Gastrocnemius medialis (tissue), 4 donors: ENCODE data around the gene PLXNC1. TPM values are rescaled to one million over a fixed set of nuclear protein-coding genes. Genes with fewer than 3 reads are reported as not detected.

ENCODE experiments used
- ATAC-seq, 2 donors: fragments of 150-250 bp; one replicate each; pipeline ENCODE4 v1.9.1; 2016
- DNase-seq, 2 donors: peaks; one replicate each; pipeline ENCODE4 v3.0.0-alpha.2; 2019
- H3K27ac ChIP-seq, 4 donors: fragments of 200-600 bp; sonication (generic); 1 replicate in 1 of 4; 2 replicates in 3 of 4; pipeline ENCODE4 v1.5.1; 2016 to 2018; ENCODE audit warnings: mild to moderate bottlenecking in 2 of 4, moderate library complexity in 1 of 4
- H3K27me3 ChIP-seq, 3 donors: fragments of 200-600 bp; sonication (generic) in 2 of 3; 1 replicate in 1 of 3; 2 replicates in 2 of 3; pipeline versions ENCODE4 v1.5.1 to v1.6.0; 2016 to 2019; ENCODE audit warnings: mild to moderate bottlenecking in 1 of 3, moderate library complexity in 1 of 3
- H3K36me3 ChIP-seq, 2 donors: fragments of 200-600 bp; sonication (generic) in 1 of 2; one replicate each; pipeline ENCODE4 v1.5.1; 2017 to 2018
- H3K4me1 ChIP-seq, 2 donors: fragments of 200-600 bp; sonication (generic) in 1 of 2; one replicate each; pipeline ENCODE4 v1.5.1; 2016 to 2017; ENCODE audit warnings: mild to moderate bottlenecking in 2 of 2
- H3K4me3 ChIP-seq, 4 donors: fragments of 200-600 bp; sonication (generic) in 3 of 4; 1 replicate in 1 of 4; 2 replicates in 3 of 4; pipeline ENCODE4 v1.5.1; 2016 to 2019; ENCODE audit warnings: mild to moderate bottlenecking in 2 of 4
- H3K9me3 ChIP-seq, 3 donors: fragments of 200-600 bp; sonication (generic) in 2 of 3; 1 replicate in 1 of 3; 2 replicates in 2 of 3; pipeline ENCODE4 v1.5.1; 2016 to 2019
- POLR2A ChIP-seq, 2 donors: fragments of 450-650 bp; IDR thresholded peaks; one replicate each; pipeline ENCODE4 v1.6.1; 2017; ENCODE audit warnings: antibody characterized with exemption in 2 of 2, mild to moderate bottlenecking in 2 of 2, moderate library complexity in 2 of 2
- in situ Hi-C, 4 donors: fragments of 200-750 bp; cut with MboI; loops; one replicate each; pipeline versions ENCODE4 v1.15.0 to v1.8.0; 2017; ENCODE audit warnings: low sequenced_read_pairs in 4 of 4
- intact Hi-C: fragments of 100-400 bp; cut with DNase I; formaldehyde crosslinking; loops from one replicate; pipeline ENCODE4 v1.15.1; 2023; ENCODE audit warnings: low total_unique reads
- total RNA-seq, 4 donors: library from RNA; depleted of rRNA; stranded (reverse); fragments of >200 nt; gene quantifications; one replicate each; pipeline versions ENCODE4 v1.1.0 to v1.2.3, GENCODE V29; 2016
- TF ChIP-seq, protein P1 (sequence below), 5 experiments: fragments of 450-650 bp in 3 of 5; fragments of 200-600 bp in 2 of 5; sonication (generic) in 2 of 5; IDR thresholded peaks in 4 of 5; conservative IDR thresholded peaks in 1 of 5; 1 replicate in 4 of 5; 2 replicates in 1 of 5; pipeline ENCODE4 v1.5.1; 2016 to 2019; ENCODE audit warnings: antibody characterized with exemption in 5 of 5, mild to moderate bottlenecking in 3 of 5, moderate library complexity in 3 of 5

PLXNC1 gene
- total RNA-seq, 4 donors from 2014 or later: 0.62 to 2.2 (median 1.2) TPM

DNA sequence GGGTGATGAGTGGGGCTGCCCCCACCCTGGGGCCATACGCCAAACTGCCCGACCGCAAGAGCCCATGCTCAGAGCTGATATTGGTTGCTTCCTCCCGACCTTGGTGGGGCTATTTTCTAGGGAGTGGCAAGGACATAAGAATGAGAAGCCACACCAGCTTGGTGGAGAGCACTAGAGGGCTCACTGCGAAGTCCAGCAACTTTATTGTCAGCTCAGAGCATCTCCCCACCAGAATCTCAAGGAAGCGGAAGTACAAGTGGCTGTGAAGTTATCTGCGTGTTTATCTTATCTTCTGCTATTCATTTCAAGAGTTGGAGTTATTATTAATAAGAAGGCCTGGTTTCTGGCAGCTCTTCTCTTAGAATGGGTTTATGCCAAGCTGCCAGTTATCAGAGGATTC, 4.9 kb upstream of the PLXNC1 start:
- no peaks in the 10 kb centered on the region for H3K9me3 ChIP-seq

DNA sequence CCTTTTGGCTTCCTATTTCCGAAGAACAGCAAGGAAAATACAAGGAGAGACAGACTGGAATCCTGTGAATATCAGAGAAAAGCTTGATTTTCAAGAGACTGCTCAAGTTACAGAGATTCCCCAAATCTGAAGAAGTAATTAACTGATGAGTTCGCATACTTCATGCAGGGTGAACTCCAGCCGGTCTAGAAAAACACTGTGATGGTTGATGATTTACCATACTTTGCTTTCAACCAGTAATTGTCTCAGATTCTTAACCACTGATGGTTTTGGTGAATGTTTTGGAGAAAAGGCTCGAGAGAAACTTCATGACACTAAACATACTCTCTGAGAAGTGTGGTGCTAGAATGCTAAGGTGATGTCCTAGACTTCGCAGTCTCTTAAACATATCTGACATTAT, 4.4 kb upstream of the PLXNC1 start:
- H3K4me3 ChIP-seq: no peak overlapping the region
- TF ChIP-seq POLR2A (IDR thresholded peaks at IDR 0.05): no peak
- TF ChIP-seq, protein P1, sequence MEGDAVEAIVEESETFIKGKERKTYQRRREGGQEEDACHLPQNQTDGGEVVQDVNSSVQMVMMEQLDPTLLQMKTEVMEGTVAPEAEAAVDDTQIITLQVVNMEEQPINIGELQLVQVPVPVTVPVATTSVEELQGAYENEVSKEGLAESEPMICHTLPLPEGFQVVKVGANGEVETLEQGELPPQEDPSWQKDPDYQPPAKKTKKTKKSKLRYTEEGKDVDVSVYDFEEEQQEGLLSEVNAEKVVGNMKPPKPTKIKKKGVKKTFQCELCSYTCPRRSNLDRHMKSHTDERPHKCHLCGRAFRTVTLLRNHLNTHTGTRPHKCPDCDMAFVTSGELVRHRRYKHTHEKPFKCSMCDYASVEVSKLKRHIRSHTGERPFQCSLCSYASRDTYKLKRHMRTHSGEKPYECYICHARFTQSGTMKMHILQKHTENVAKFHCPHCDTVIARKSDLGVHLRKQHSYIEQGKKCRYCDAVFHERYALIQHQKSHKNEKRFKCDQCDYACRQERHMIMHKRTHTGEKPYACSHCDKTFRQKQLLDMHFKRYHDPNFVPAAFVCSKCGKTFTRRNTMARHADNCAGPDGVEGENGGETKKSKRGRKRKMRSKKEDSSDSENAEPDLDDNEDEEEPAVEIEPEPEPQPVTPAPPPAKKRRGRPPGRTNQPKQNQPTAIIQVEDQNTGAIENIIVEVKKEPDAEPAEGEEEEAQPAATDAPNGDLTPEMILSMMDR (IDR thresholded peaks at IDR 0.05 in 4 of 5, conservative IDR thresholded peaks at IDR 0.05 in 1 of 5): no peak
- no peak for DNase-seq
- H3K36me3 ChIP-seq: no peaks in the 10 kb centered on the region
- ATAC-seq: no peak
- in situ Hi-C loops (loop anchor here (25.0 kb wide), 2 partner anchors 293 to 618 kb away; no protein-coding TSS in a partner anchor), intact Hi-C loops (no loop called here)
- no peaks in the 10 kb centered on the region for H3K9me3 ChIP-seq
- peaks cover 7 to 14% (median 7%) of the 10 kb centered on the region in 3 donors for H3K27me3 ChIP-seq
- no peak overlapping the region for H3K27ac ChIP-seq
- H3K4me1 ChIP-seq: peaks cover 0 to 5% of the 10 kb centered on the region in 2 donors

More for the DNA sequence above, 4.9 kb upstream of the PLXNC1 start:
- Histone ChIP-seq H3K27ac (no peak overlapping the region), H3K36me3 (no peaks in the 10 kb centered on the region), H3K4me1 (peaks cover 0 to 5% of the 10 kb centered on the region in 2 donors), H3K4me3 (no peak overlapping the region), H3K27me3 (peaks cover 7 to 14% (median 7%) of the 10 kb centered on the region in 3 donors)
- no peak for TF ChIP-seq POLR2A (IDR thresholded peaks at IDR 0.05)
- TF ChIP-seq, protein P1 (IDR thresholded peaks at IDR 0.05 in 4 of 5, conservative IDR thresholded peaks at IDR 0.05 in 1 of 5): no peak
- in situ Hi-C loops (loop anchor here (25.0 kb wide), 2 partner anchors 294 to 619 kb away; no protein-coding TSS in a partner anchor), intact Hi-C loops (no loop called here)
- DNase-seq (no peak), ATAC-seq (no peak)

DNA sequence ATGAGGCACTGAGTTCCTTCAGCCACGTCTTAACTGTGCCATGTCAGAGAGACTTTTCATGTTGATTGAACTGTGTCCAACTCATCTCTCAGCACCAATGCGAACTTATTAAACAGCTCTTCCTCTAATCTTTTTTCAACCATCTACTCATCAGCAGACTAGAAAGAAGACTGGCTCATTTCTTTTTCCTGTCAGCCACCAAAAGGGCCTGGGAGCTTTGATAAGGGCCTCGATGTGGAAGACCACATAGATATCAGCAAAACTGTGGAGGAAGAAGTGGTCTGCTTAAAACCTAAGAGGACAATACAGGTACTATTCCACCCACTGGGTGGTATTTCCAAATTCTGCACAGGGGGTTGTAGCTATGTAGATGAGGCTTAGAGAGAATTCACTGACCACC, 3.6 kb upstream of the PLXNC1 start:
- Histone ChIP-seq H3K36me3 (no peaks in the 10 kb centered on the region), H3K27me3 (peaks cover 7 to 16% (median 10%) of the 10 kb centered on the region in 3 donors), H3K27ac (no peak overlapping the region), H3K9me3 (no peaks in the 10 kb centered on the region), H3K4me3 (no peak overlapping the region), H3K4me1 (peaks cover 3 to 5% of the 10 kb centered on the region in 2 donors)
- no peak for ATAC-seq
- in situ Hi-C loops: loop anchor here (25.0 kb wide), 2 partner anchors 293 to 618 kb away; no protein-coding TSS in a partner anchor
- DNase-seq: no peak
- intact Hi-C loops: loop anchor here (5.0 kb wide), 2 partner anchors 288 to 388 kb away; no protein-coding TSS in a partner anchor
- TF ChIP-seq, protein P1 (IDR thresholded peaks at IDR 0.05 in 4 of 5, conservative IDR thresholded peaks at IDR 0.05 in 1 of 5): no peak
- no peak for TF ChIP-seq POLR2A (IDR thresholded peaks at IDR 0.05)

DNA sequence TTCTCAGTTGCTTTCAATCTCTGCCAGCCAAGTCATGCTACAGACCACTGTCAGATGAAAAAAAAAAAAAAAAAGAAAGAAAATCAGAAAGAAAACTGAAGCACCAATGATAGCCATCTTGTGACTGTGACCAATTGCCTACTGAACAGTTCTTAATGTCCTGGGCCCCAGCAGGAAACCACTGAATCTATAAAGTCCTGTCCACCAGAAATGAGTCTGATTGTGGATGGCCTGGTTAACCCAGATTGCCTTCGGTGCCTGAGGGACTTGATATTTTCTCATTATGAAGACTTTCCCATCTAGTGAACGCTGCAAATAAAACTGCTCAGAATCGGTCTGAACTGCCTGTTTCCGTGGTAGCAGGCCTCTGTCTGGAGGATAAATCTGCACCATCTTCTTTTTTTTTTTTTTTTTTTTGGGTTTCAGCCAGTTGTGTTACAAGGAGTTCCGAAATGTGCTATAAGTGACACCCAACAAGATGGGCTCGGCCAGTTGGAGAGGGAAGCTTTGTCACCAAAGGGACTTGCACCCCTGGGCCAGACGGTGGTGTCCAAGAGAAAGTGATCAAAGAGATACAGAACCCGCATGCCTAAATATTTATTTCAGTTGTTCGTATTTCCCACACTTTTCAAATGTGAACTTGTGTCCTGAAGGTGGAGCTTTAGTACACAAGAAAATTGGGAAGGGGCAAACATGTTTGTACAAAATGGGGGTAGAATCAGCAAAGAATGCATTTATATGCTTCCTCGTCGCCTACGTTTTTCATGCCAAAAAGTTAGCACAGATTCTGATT, 3.0 kb upstream of the PLXNC1 start:
- Histone ChIP-seq H3K9me3 (no peaks in the 10 kb centered on the region), H3K27ac (no peak overlapping the region), H3K36me3 (no peaks in the 10 kb centered on the region), H3K4me1 (peaks cover 4 to 5% of the 10 kb centered on the region in 2 donors), H3K27me3 (peaks cover 7 to 19% (median 16%) of the 10 kb centered on the region in 3 donors), H3K4me3 (no peak overlapping the region)
- DNase-seq (no peak), ATAC-seq (no peak)
- in situ Hi-C loops (loop anchor here (25.0 kb wide), 2 partner anchors 292 to 617 kb away; no protein-coding TSS in a partner anchor), intact Hi-C loops (loop anchor here (5.0 kb wide), 2 partner anchors 287 to 387 kb away; no protein-coding TSS in a partner anchor)
- TF ChIP-seq POLR2A (IDR thresholded peaks at IDR 0.05): no peak
- TF ChIP-seq, protein P1 (IDR thresholded peaks at IDR 0.05 in 4 of 5, conservative IDR thresholded peaks at IDR 0.05 in 1 of 5): peak in 1 of 5 experiments; percentile 22
